Breast epithelium (tissue), 3 donors: ENCODE data around the gene MAPKAPK2.

Source experiments
- CTCF ChIP-seq, 3 donors: fragments of 450-650 bp; IDR thresholded peaks; one replicate each; pipeline ENCODE4 v1.5.1; 2016 to 2017; ENCODE audit warnings: antibody characterized with exemption in 3 of 3, mild to moderate bottlenecking in 3 of 3, moderate library complexity in 3 of 3
- POLR2A ChIP-seq: fragments of 450-650 bp; IDR thresholded peaks from one replicate; pipeline ENCODE4 v1.6.1; 2016; ENCODE audit warnings: antibody characterized with exemption, mild to moderate bottlenecking, moderate library complexity

- TF ChIP-seq POLR2A (no peak), CTCF (IDR thresholded peaks at IDR 0.05) (no peak)
Observed at GRCh38 chr1:206695733-206696132, 11.0 kb downstream of the MAPKAPK2 start.
